WTC11 (cell line): ENCODE measurements around the gene NAP1L5. TPM values are rescaled to one million over a fixed set of nuclear protein-coding genes. Genes with fewer than 3 reads are reported as not detected.

Experiments used
- ATAC-seq: fragments of 200-7000 bp; cut with Tn5 transposase; 2 replicates; pipeline ENCODE4 v1.10.0; 2021; ENCODE audit warnings: mild to moderate bottlenecking, moderate library complexity
- CTCF ChIA-PET: fragments of 300-600 bp; sonication (Branson Sonifier 250); formaldehyde crosslinking; loops from one replicate; lab custom pipeline; 2021; ENCODE audit warnings: antibody characterized with exemption; lab: Charles Lee
- POLR2A ChIA-PET: fragments of 350-600 bp; sonication (Branson Sonifier 250); formaldehyde crosslinking; loops from one replicate; lab custom pipeline; 2021; ENCODE audit warnings: antibody characterized with exemption; lab: Charles Lee
- DNase-seq: peaks from one replicate; pipeline ENCODE4 v3.0.0; 2021; ENCODE audit warnings: low spot score
- H3K27ac Mint-ChIP-seq: 2 replicates; pipeline ENCODE4 v1.8.0; 2021; ENCODE audit warnings: mixed read lengths
- H3K27me3 Mint-ChIP-seq: 2 replicates; pipeline ENCODE4 v1.8.0; 2021; ENCODE audit warnings: low read depth, mild to moderate bottlenecking, moderate library complexity, mixed read lengths
- H3K36me3 Mint-ChIP-seq: 2 replicates; pipeline ENCODE4 v1.8.0; 2021; ENCODE audit warnings: mixed read lengths
- H3K4me1 Mint-ChIP-seq: 2 replicates; pipeline ENCODE4 v1.8.0; 2022; ENCODE audit warnings: mixed read lengths
- H3K4me3 Mint-ChIP-seq: 2 replicates; pipeline ENCODE4 v1.8.0; 2021; ENCODE audit warnings: mild to moderate bottlenecking, moderate library complexity, mixed read lengths
- H3K9me3 Mint-ChIP-seq: 2 replicates; pipeline ENCODE4 v1.8.0; 2021; ENCODE audit warnings: mixed read lengths
- CBFB ChIP-seq: sonication (generic); formaldehyde crosslinking; IDR thresholded peaks from 2 replicates; pipeline ENCODE4 v1.8.1; 2022; ENCODE audit warnings: mild to moderate bottlenecking, low read depth, missing genetic modification reagents
- CTCF ChIP-seq: fragments of 200-600 bp; IDR thresholded peaks from 2 replicates; pipeline ENCODE4 v1.8.0; 2022; ENCODE audit warnings: antibody characterized with exemption
- ERG ChIP-seq: fragments of 250-450 bp; sonication (Bioruptor Pico); IDR thresholded peaks from 2 replicates; pipeline ENCODE4 v1.8.0; 2021; ENCODE audit warnings: mild to moderate bottlenecking
- ETV6 ChIP-seq: sonication (generic); formaldehyde crosslinking; IDR thresholded peaks from 2 replicates; pipeline ENCODE4 v1.8.1; 2022; ENCODE audit warnings: mild to moderate bottlenecking, missing genetic modification reagents
- JUN ChIP-seq: sonication (generic); formaldehyde crosslinking; IDR thresholded peaks from 2 replicates; pipeline ENCODE4 v1.8.0; 2023; ENCODE audit warnings: mild to moderate bottlenecking, missing genetic modification reagents
- PRRX2 ChIP-seq: fragments of 250-450 bp; sonication (Bioruptor Pico); IDR thresholded peaks from 2 replicates; pipeline ENCODE4 v1.8.0; 2021; ENCODE audit warnings: mild to moderate bottlenecking
- RELA ChIP-seq: sonication (generic); formaldehyde crosslinking; IDR thresholded peaks from 2 replicates; pipeline ENCODE4 v1.8.1; 2022; ENCODE audit warnings: missing genetic modification reagents, mild to moderate bottlenecking, borderline replicate concordance
- total RNA-seq: library from RNA; stranded (reverse); gene quantifications from 3 replicates; pipeline ENCODE4 v1.2.3, GENCODE V29; 2021
- TF ChIP-seq, protein P1 (sequence below): fragments of 250-450 bp; sonication (Bioruptor Pico); IDR thresholded peaks from 2 replicates; pipeline ENCODE4 v1.9.0; 2021; ENCODE audit warnings: mild to moderate bottlenecking
- TF ChIP-seq, protein P2 (sequence below): sonication (generic); formaldehyde crosslinking; IDR thresholded peaks from 2 replicates; pipeline ENCODE4 v1.8.1; 2023; ENCODE audit warnings: mild to moderate bottlenecking, missing genetic modification reagents
- TF ChIP-seq, protein P3 (sequence below): fragments of 250-450 bp; sonication (Bioruptor Pico); IDR thresholded peaks from 2 replicates; pipeline ENCODE4 v1.9.0; 2021; ENCODE audit warnings: mild to moderate bottlenecking, borderline replicate concordance

The NAP1L5 gene
- total RNA-seq, 1 experiment from 2014 or later = 3.3 TPM

- CTCF ChIA-PET = interaction anchor here (1.0 to 1.7 kb wide), 23 partner anchors 9 to 605 kb away, joined by 3 to 74 read pairs (median 6); partner anchors contain the start of genes HERC3, PPM1K and PYURF
- no peaks in the 10 kb centered on the region for H3K27me3 Mint-ChIP-seq
- TF ChIP-seq ETV6 (CRISPR knock-in tag) = no peak
- peaks cover 3% of the 10 kb centered on the region; the same call in 1 of the 2 replicates for H3K36me3 Mint-ChIP-seq
- no peak for ATAC-seq
- POLR2A ChIA-PET = no interaction called here
- peaks cover 8% of the 10 kb centered on the region for H3K9me3 Mint-ChIP-seq
- H3K4me3 Mint-ChIP-seq = no peak overlapping the region
- H3K27ac Mint-ChIP-seq = no peak overlapping the region; the same call in 1 of the 2 replicates
- DNase-seq = no peak
- H3K4me1 Mint-ChIP-seq = peaks cover 19% of the 10 kb centered on the region
Observed at GRCh38 chr4:88659890-88660208, 37.8 kb downstream of the NAP1L5 start.

DNA sequence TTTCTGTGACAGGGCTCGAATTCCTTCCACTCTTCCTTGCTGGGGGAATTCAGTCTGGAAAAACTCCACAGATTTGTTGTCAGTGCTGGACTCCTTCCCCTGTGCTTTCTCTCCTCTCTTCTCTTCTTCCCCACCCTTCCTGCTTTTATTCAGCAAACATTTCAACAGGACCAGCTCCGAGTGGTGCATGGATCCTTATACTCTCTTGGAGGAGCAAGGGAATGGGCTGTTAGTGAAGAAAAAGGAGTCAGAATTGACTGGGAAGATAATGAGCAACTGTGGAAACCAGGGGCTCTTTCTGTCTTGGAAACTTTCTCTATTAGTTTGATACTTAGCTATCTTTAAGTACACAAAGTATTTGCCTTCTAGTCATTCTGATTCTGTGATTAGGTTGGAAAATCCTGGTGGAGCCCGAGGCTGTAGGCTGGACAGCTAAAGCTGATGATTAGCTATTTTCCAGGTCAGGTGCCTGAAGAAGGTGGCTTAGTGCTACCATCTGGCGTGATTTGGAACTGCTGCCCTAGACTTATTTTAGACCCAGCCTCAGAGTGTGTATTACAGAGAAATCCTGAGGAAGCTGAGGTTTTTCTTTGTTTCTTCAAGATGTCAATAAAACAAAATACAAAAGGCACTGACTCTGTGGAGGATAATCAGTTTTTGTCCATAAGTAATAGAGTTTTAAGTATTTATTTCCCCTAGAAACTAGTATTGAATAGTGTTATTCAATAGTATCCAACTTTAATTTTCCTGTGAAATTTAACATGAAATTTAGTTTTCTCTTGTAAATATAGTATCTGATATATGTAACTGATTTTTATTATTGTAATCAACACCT, 38.4 kb downstream of the NAP1L5 start:
- Mint-ChIP-seq H3K27me3 (no peaks in the 10 kb centered on the region), H3K9me3 (peaks cover 8% of the 10 kb centered on the region), H3K4me1 (peaks cover 19% of the 10 kb centered on the region), H3K27ac (no peak overlapping the region; the same call in 1 of the 2 replicates), H3K36me3 (peaks cover 3% of the 10 kb centered on the region; the same call in 1 of the 2 replicates), H3K4me3 (no peak overlapping the region)
- ATAC-seq (peak; percentile 99), DNase-seq (peak; percentile 32)
- ChIA-PET POLR2A (interaction anchor here (0.6 kb wide), 1 partner anchor 120 kb away, joined by 5 read pairs; no protein-coding TSS in a partner anchor), CTCF (interaction anchor here (0.6 to 1.7 kb wide), 36 partner anchors 9 to 604 kb away, joined by 3 to 74 read pairs (median 4); partner anchors contain the start of genes HERC3, PPM1K and PYURF)
- TF ChIP-seq CTCF (peak; percentile 43; the same call in 1 of the 2 replicates), RELA (CRISPR knock-in tag) (no peak)
- TF ChIP-seq, protein P1, sequence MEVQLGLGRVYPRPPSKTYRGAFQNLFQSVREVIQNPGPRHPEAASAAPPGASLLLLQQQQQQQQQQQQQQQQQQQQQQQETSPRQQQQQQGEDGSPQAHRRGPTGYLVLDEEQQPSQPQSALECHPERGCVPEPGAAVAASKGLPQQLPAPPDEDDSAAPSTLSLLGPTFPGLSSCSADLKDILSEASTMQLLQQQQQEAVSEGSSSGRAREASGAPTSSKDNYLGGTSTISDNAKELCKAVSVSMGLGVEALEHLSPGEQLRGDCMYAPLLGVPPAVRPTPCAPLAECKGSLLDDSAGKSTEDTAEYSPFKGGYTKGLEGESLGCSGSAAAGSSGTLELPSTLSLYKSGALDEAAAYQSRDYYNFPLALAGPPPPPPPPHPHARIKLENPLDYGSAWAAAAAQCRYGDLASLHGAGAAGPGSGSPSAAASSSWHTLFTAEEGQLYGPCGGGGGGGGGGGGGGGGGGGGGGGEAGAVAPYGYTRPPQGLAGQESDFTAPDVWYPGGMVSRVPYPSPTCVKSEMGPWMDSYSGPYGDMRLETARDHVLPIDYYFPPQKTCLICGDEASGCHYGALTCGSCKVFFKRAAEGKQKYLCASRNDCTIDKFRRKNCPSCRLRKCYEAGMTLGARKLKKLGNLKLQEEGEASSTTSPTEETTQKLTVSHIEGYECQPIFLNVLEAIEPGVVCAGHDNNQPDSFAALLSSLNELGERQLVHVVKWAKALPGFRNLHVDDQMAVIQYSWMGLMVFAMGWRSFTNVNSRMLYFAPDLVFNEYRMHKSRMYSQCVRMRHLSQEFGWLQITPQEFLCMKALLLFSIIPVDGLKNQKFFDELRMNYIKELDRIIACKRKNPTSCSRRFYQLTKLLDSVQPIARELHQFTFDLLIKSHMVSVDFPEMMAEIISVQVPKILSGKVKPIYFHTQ (CRISPR knock-in tag) = no peak
- TF ChIP-seq, protein P2, sequence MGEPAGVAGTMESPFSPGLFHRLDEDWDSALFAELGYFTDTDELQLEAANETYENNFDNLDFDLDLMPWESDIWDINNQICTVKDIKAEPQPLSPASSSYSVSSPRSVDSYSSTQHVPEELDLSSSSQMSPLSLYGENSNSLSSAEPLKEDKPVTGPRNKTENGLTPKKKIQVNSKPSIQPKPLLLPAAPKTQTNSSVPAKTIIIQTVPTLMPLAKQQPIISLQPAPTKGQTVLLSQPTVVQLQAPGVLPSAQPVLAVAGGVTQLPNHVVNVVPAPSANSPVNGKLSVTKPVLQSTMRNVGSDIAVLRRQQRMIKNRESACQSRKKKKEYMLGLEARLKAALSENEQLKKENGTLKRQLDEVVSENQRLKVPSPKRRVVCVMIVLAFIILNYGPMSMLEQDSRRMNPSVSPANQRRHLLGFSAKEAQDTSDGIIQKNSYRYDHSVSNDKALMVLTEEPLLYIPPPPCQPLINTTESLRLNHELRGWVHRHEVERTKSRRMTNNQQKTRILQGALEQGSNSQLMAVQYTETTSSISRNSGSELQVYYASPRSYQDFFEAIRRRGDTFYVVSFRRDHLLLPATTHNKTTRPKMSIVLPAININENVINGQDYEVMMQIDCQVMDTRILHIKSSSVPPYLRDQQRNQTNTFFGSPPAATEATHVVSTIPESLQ (CRISPR knock-in tag) = no peak

GRCh38 chr4:88655226-88655625, 42.4 kb downstream of the NAP1L5 start:
- Mint-ChIP-seq H3K4me3 (no peak overlapping the region), H3K27me3 (no peaks in the 10 kb centered on the region), H3K9me3 (peaks cover 8% of the 10 kb centered on the region), H3K27ac (no peak overlapping the region), H3K4me1 (peaks cover 17% of the 10 kb centered on the region), H3K36me3 (peaks cover 3% of the 10 kb centered on the region; the same call in 1 of the 2 replicates)
- ATAC-seq (no peak), DNase-seq (no peak)
- POLR2A ChIA-PET = no interaction called here
- CTCF ChIA-PET = interaction anchor here (1.2 to 1.4 kb wide), 2 partner anchors 52 to 116 kb away, joined by 3 read pairs; no protein-coding TSS in a partner anchor
- TF ChIP-seq PRRX2 (CRISPR knock-in tag) = no peak
- no peak for TF ChIP-seq ERG
- TF ChIP-seq, protein P2 (CRISPR knock-in tag) = no peak
- no peak for TF ChIP-seq JUN (CRISPR knock-in tag)
- TF ChIP-seq, protein P1 (CRISPR knock-in tag) = no peak
- no peak for TF ChIP-seq CBFB (CRISPR knock-in tag)
- TF ChIP-seq, protein P3, sequence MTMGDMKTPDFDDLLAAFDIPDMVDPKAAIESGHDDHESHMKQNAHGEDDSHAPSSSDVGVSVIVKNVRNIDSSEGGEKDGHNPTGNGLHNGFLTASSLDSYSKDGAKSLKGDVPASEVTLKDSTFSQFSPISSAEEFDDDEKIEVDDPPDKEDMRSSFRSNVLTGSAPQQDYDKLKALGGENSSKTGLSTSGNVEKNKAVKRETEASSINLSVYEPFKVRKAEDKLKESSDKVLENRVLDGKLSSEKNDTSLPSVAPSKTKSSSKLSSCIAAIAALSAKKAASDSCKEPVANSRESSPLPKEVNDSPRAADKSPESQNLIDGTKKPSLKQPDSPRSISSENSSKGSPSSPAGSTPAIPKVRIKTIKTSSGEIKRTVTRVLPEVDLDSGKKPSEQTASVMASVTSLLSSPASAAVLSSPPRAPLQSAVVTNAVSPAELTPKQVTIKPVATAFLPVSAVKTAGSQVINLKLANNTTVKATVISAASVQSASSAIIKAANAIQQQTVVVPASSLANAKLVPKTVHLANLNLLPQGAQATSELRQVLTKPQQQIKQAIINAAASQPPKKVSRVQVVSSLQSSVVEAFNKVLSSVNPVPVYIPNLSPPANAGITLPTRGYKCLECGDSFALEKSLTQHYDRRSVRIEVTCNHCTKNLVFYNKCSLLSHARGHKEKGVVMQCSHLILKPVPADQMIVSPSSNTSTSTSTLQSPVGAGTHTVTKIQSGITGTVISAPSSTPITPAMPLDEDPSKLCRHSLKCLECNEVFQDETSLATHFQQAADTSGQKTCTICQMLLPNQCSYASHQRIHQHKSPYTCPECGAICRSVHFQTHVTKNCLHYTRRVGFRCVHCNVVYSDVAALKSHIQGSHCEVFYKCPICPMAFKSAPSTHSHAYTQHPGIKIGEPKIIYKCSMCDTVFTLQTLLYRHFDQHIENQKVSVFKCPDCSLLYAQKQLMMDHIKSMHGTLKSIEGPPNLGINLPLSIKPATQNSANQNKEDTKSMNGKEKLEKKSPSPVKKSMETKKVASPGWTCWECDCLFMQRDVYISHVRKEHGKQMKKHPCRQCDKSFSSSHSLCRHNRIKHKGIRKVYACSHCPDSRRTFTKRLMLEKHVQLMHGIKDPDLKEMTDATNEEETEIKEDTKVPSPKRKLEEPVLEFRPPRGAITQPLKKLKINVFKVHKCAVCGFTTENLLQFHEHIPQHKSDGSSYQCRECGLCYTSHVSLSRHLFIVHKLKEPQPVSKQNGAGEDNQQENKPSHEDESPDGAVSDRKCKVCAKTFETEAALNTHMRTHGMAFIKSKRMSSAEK = no peak
